ENCODE data around the gene POLE.

Gene POLE

DNA sequence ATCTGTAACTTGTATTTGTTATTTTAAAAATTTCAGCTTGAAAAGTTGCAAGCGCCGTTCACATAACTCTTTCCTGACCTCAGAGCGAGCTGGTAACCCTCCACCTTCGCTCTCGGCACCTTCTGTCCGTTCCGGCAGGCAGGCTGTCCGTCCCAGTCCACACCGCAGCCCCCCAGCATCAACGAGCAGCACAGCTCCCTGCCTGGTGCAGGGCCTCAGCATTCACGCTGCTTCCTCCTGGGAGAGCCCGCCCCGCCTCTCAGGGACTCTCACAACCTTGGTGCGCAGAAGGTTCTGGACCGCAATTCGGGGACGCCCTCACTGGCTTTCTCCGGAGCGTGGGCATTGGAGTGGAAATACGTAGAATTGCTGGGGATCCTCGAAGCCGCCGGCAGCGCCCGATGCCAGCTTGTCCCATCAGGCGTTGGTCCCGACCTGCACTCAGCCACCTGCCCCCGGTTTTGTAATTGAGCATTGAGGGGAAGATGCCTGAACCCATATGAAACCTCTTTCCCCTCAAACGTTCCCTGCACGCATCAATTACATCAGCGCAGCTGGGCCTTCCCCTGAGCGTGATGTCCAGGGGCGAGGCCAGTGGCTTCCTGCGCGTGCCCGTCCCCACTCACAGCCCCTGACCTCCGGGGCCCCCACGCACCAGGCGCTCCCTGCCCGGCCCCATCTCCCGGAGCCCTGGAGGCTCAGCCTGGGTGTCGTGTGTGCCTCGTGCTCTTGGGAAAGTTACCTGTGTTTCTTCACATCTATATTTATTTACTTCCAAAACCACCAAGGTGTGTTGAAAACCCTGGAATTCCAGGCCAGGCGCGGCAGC is 95.8 kb downstream of the POLE start:
- DNase-seq = no peak

- no peak for DNase-seq
Observed at GRCh38 chr12:132588821-132589669, 98.1 kb downstream of the POLE start.

- DNase-seq = no peak
Observed at GRCh38 chr12:132588319-132588718, 98.8 kb downstream of the POLE start.

DNA sequence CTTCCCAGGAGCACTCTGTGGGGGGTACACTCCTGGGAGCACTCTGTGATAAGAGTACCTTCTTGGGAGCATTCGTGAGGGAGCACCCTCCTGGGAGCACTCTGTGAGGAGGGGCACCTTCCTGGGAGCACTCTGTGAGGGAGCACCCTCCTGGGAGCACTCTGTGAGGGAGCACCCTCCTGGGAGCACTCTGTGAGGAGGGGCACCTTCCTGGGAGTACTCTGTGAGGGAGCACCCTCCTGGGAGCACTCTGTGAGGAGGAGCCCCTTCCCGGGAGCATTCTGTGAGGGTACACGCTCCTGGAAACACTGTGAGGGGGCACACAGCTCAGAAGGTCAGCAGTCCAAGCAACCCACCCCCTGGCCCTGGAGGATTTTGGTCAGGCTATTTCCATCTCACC is 99.4 kb downstream of the POLE start:
- DNase-seq = no peak

GRCh38 chr12:132586929-132587328 is 100.2 kb downstream of the POLE start:
- no peak for DNase-seq

- DNase-seq = no peak
Observed at GRCh38 chr12:132585177-132585576, 102.0 kb downstream of the POLE start.

GRCh38 chr12:132584429-132584828 is 102.7 kb downstream of the POLE start:
- DNase-seq = no peak

- DNase-seq = no peak
Observed at GRCh38 chr12:132583736-132584135, 103.4 kb downstream of the POLE start.

DNA sequence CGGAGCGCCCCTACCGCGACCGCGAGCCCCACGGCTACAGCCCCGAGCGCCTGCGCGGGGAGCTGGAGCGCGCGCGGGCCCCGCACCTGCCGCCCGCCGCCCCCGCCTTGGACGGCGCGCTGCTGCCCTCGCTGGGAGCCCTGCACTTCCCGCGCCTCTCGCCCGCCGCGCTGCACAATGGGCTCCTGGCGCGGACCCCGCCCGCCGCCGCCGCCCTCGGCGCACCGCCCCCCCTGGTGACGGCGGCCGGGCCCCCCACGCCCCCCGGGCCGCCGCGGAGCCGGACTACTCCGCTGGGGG is 103.8 kb downstream of the POLE start:
- no peak for DNase-seq

DNA sequence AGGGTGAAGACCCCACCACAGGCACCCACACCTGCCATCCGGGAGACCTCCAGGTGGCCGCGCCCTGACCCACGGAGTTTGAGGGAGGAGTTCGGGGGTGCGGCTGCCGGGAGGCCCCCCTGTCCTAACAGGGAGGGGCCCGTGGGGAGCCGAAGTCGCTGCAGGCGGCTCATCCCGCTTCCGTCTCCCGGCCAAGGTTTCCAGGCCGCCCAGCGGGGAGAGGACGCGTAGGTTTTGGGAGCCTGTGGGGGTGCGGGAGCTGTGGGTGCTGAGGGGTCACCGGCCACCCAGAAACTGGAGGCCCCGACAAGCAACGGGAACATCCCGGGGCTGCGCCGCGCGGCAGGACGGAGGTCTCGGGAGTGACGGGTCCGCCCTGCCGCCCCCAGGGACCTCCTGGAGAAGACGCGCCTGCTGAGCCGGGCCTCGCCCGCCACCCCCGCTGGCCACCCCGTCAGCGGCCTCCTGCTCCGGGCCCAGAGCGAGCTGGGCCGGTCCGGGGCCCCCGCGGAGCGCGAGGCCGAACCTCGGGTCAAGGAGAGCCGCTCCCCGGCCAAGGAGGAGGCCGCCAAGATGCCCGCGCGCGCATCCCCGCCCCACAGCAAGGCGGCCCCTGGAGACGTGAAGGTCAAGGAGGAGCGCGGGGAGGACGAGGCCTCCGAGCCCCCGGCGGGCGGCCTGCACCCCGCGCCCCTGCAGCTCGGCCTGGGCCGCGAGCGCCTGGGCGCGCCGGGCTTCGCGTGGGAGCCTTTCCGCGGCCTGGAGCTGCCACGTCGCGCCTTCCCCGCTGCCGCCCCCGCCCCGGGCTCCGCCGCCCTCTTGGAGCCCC is 104.3 kb downstream of the POLE start:
- DNase-seq = no peak

DNA sequence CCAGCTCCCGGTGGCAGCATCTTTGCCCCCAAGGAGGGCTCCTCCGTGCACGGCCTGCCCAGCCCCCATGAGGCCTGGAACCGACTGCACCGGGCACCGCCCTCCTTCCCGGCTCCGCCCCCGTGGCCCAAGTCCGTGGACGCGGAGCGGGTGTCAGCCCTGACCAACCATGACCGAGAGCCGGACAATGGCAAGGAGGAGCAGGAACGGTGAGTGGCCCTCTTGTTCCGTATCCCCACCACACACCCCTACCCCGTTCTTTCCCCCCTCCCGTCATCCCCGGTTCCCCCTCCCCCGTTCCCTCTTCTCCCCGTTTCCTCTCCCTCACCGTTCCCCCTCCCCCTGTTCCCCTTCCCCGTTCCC is 105.1 kb downstream of the POLE start:
- DNase-seq = no peak

- no peak for DNase-seq
Observed at GRCh38 chr12:132581348-132582057, 105.6 kb downstream of the POLE start.

DNA sequence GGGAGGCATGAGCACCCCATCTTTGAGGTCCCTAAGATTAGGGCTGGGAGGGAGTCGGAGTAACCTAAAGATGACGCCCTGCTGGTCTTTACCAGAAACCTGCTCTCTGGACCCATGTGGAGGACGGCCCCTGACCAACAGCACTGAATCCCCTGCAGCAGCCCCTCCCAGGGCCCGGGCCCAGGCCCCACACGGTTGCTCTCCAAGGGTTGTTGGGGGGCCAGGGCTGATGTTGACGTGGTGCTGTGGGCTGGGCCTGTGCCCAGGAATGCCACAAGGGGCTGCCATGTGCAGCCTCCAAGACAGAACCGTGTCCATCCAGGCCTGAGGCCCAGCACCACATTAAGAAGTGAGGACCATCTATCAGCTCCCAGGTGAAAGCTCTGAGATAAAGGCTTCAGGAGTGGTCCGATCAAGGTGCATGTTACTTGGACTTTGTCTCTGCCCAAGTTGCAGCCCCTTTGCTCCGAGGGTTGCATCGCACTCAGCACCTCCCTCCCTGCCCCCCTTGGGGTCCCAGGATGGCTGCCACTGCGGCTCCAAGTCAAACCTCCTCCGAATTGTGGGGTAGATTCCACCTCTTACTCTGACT is 106.3 kb downstream of the POLE start:
- no peak for DNase-seq

- DNase-seq = no peak
Observed at GRCh38 chr12:132579744-132580143, 107.4 kb downstream of the POLE start.

DNA sequence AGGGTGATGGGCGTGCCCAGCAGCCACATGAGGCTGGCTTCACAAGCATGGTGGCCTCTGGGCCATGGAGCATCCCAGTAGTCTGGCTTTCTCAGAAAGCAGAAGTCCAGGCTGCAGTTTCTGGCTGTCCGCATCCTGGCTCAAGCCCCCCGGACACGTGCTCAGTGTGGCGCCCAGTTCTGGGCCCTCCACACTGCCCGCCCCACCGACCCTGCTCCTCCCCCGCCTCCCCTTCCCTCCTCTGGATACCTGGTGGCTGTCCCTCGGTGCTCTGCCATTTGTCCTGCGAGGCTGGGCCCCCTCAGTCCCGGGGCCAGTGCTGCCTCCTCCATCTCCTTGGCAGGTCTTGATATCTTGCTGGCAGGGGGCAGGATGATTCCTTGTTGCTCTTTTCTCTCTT is 108.3 kb downstream of the POLE start:
- DNase-seq = no peak

DNA sequence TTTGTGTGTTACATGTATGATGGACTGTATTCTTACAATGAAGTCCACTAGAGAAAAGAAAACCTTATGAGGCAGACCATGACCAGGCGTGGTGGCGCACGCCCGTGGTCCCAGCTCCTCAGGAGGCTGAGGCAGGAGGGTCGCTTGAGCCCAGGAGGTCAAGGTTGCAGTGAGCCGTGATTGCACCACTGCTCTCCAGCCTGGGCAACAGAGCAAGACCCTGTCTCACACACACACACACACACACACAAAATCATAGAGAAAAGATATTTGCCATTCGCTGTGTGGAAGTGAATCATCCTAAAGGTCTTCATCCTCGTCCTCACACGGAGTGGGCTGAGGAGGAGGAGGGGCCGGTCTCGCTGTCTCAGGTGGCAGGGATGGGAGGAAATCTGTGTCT is 109.0 kb downstream of the POLE start:
- DNase-seq = no peak

GRCh38 chr12:132577191-132577920 is 109.8 kb downstream of the POLE start:
- DNase-seq = no peak

GRCh38 chr12:132576701-132577100 is 110.4 kb downstream of the POLE start:
- DNase-seq = no peak

- DNase-seq = no peak
Observed at GRCh38 chr12:132575661-132576060, 111.5 kb downstream of the POLE start.

- DNase-seq = no peak
Observed at GRCh38 chr12:132574271-132574996, 112.7 kb downstream of the POLE start.

Measured in stimulated activated CD4-positive, alpha-beta T cell treated with anti-CD3 and anti-CD28 coated beads, Interleukin-2, amount 100 ng/mL, for 24 hours (primary cell).